Measurements from ENCODE around the gene C2orf42.
"Not testable (repeated sequence)": the region's sequence is repeated elsewhere in the genome, so short reads cannot be mapped to it uniquely, and the experiment has no call there.

C2orf42 gene

GRCh38 chr2:70199320-70199864 is 8.6 kb upstream of the C2orf42 start:
- H3K4me3 ChIP-seq (ENCODE audit: low read length): no peak overlapping the region
- TF ChIP-seq ZNF274 (IDR thresholded peaks at IDR 0.05; ENCODE audit: low read depth, low read length): no peak

- no peak for TF ChIP-seq ZNF274 (IDR thresholded peaks at IDR 0.05; ENCODE audit: low read depth, low read length)
These were observed 1.7 kb upstream of the C2orf42 start for GRCh38 chr2:70192516-70192915.

GRCh38 chr2:70191244-70191735 is 471 bp upstream of the C2orf42 start:
- H3K4me3 ChIP-seq (ENCODE audit: low read length): peak overlapping the region; percentile 27; the same call in 1 of the 2 replicates
- TF ChIP-seq ZNF274 (IDR thresholded peaks at IDR 0.05; ENCODE audit: low read depth, low read length): no peak

More at GRCh38 chr2:70192516-70192915, 1.7 kb upstream of the C2orf42 start:
- no peak overlapping the region for H3K4me3 ChIP-seq (ENCODE audit: low read length)

GRCh38 chr2:70188460-70188859 is 2.4 kb downstream of the C2orf42 start:
- no peak for TF ChIP-seq ZNF274 (IDR thresholded peaks at IDR 0.05; ENCODE audit: low read depth, low read length)
- H3K4me3 ChIP-seq (ENCODE audit: low read length): no peak overlapping the region

- H3K4me3 ChIP-seq (ENCODE audit: low read length): not testable (repeated sequence)
These were observed 3.6 kb downstream of the C2orf42 start for GRCh38 chr2:70187170-70187569.

GRCh38 chr2:70182689-70183088 is 8.1 kb downstream of the C2orf42 start:
- H3K4me3 ChIP-seq (ENCODE audit: low read length): no peak overlapping the region
- TF ChIP-seq ZNF274 (IDR thresholded peaks at IDR 0.05; ENCODE audit: low read depth, low read length): no peak

GRCh38 chr2:70181363-70181956 is 9.4 kb downstream of the C2orf42 start:
- no peak for TF ChIP-seq ZNF274 (IDR thresholded peaks at IDR 0.05; ENCODE audit: low read depth, low read length)
- H3K4me3 ChIP-seq (ENCODE audit: low read length): no peak overlapping the region

- no peak for TF ChIP-seq ZNF274 (IDR thresholded peaks at IDR 0.05; ENCODE audit: low read depth, low read length)
- H3K4me3 ChIP-seq (ENCODE audit: low read length): no peak overlapping the region
These were observed 17.3 kb downstream of the C2orf42 start for GRCh38 chr2:70173520-70173919.

GRCh38 chr2:70169654-70170245 is 21.1 kb downstream of the C2orf42 start:
- not testable (repeated sequence) for H3K4me3 ChIP-seq (ENCODE audit: low read length)

- H3K4me3 ChIP-seq (ENCODE audit: low read length): no peak overlapping the region; the same call in 1 of the 2 replicates
These were observed 29.7 kb downstream of the C2orf42 start for GRCh38 chr2:70161069-70161534.

GRCh38 chr2:70160545-70160944 is 30.3 kb downstream of the C2orf42 start:
- H3K4me3 ChIP-seq (ENCODE audit: low read length): no peak overlapping the region
- no peak for TF ChIP-seq ZNF274 (IDR thresholded peaks at IDR 0.05; ENCODE audit: low read depth, low read length)

More at GRCh38 chr2:70161069-70161534, 29.7 kb downstream of the C2orf42 start:
- TF ChIP-seq ZNF274 (IDR thresholded peaks at IDR 0.05; ENCODE audit: low read depth, low read length): no peak

GRCh38 chr2:70149130-70149686 is 41.6 kb downstream of the C2orf42 start:
- not testable (repeated sequence) for H3K4me3 ChIP-seq (ENCODE audit: low read length)

GRCh38 chr2:70148211-70148760 is 42.5 kb downstream of the C2orf42 start:
- not testable (repeated sequence) for H3K4me3 ChIP-seq (ENCODE audit: low read length)

GRCh38 chr2:70145851-70146739 is 44.7 kb downstream of the C2orf42 start:
- TF ChIP-seq ZNF274 (IDR thresholded peaks at IDR 0.05; ENCODE audit: low read depth, low read length): no peak

More at GRCh38 chr2:70145851-70146739, 44.7 kb downstream of the C2orf42 start:
- H3K4me3 ChIP-seq (ENCODE audit: low read length): no peak overlapping the region
